ENCODE results near the gene CNTNAP4.

DNA sequence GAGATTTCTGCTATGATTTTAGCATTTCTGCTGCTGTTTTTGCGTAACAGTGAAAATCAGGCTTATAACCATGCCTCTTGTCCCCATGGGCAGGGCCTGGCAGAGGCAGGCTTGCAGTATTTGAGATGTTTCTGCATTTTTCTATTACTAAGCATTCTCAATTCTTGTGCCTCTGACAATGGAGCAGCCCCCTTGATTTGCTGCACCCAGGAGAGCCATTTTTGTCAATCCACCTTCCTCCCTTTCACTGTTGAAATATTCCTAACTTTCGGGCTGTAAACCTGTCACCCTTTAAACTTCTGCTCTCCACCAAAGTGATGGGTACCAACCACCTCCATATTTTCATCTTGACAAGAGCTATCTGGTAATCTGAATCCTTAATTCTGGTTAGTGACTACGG is 178.1 kb downstream of the CNTNAP4 start:
- TF ChIP-seq, protein P1, sequence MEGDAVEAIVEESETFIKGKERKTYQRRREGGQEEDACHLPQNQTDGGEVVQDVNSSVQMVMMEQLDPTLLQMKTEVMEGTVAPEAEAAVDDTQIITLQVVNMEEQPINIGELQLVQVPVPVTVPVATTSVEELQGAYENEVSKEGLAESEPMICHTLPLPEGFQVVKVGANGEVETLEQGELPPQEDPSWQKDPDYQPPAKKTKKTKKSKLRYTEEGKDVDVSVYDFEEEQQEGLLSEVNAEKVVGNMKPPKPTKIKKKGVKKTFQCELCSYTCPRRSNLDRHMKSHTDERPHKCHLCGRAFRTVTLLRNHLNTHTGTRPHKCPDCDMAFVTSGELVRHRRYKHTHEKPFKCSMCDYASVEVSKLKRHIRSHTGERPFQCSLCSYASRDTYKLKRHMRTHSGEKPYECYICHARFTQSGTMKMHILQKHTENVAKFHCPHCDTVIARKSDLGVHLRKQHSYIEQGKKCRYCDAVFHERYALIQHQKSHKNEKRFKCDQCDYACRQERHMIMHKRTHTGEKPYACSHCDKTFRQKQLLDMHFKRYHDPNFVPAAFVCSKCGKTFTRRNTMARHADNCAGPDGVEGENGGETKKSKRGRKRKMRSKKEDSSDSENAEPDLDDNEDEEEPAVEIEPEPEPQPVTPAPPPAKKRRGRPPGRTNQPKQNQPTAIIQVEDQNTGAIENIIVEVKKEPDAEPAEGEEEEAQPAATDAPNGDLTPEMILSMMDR (optimal IDR thresholded peaks at IDR 0.05 in 1 of 3, IDR thresholded peaks at IDR 0.05 in 1 of 3, conservative IDR thresholded peaks at IDR 0.05 in 1 of 3; ENCODE audit: extremely low read depth in 1 of 3, insufficient read depth in 2 of 3, low read length in 3 of 3): no peak
- no peak for TF ChIP-seq EZH2 (IDR thresholded peaks at IDR 0.05; ENCODE audit: low read length)

Measured in keratinocyte (primary cell).